GM18867 (cell line): ENCODE data around the gene LAMTOR1.

Source experiments
- ATAC-seq: cut with Tn5 transposase; IDR thresholded peaks from one replicate; pipeline ENCODE4 v1.9.1; 2021; ENCODE audit warnings: mild to moderate bottlenecking, moderate library complexity; ENCODE audit not compliant: unreplicated experiment

The LAMTOR1 gene

DNA sequence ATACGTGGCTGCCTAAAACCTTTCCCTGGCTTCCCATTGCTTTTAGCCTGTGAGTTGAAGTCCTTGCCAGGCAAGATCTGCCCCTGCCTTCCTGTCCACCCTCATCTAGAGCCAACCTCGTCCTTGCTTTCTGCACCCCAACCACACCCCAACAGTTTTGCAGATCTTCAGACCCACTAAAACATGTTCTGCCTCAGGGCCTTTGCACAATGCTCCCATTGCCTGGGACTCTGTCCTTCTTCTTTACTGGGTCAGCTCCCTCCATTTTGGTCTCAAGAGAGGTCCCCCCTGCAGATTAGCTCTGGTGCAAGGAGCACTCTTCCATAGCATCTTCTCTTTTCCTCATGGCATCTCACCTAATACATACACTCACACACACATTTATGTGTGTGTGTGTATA is 17.8 kb upstream of the LAMTOR1 start:
- ATAC-seq: no peak

DNA sequence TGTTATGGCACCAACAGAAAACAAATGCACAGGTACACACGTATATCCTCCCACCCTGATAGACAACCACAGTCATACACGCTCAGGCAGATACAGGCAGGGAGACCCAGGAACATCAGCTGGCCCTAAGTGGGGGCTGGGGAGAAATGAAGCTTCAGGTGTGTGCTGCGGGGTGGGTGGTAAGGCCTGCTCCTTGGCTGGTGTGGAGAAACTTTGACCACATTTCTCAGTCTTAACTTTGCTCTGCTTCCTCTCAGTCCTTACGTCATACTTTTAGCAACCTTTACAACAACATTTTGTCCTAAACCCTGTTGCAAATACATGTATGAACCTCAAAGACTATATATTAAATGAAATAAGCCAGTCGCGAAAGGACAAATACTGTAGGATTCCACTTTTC is 16.1 kb upstream of the LAMTOR1 start:
- no peak for ATAC-seq

DNA sequence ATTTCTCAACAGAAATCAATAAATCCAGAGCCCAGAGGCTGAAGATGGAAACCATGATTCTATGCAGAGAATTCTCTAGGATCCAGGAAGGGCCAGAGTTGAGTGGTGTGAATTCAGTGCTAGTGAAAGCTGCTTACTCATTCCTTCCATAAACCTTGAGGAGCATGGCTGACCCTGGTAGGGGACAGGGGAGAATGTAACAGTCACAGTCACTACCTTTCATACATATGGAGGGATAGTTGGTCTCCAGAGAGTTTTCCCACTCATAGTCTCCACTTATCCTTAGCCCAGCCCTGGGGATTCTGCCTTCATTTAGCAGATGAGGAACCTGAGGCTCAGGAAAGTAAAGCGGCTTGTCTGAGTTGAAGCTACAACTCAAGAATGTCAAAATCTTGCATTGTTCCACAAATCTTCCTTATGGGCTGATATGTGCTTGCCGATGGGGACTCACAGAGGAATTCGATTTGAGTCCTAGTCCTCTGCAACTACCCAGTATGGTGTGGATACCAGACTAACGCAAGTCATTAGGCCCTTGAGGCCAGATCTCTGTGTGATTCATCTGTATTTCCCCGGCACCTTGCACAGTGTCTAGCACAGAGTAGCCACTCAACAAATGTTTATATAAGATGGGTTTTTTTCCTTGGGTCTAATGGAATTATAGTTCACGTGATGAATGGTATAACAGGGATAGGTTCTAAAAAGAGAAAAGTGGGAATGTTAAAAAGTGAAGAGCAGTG is 13.1 kb upstream of the LAMTOR1 start:
- ATAC-seq: no peak

DNA sequence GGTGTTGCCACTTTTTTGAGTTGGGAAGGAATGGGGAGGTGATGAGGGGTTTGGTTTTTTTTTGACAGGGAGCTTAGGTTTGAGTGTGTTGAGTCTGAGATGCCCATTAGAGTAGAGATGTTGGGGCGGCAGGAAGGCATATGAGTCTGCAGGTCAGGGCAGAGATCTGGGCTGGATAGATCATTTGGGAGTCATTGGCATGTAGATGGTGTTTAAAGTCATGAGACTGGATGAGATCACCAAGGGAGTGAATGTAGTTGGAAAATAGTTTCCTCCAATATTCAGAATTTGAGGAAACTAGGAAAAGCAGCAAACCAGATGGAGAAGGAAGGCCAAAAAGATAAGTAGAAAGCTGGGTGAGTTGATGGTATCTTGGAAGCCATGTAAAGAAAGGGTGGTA is 11.5 kb upstream of the LAMTOR1 start:
- no peak for ATAC-seq

DNA sequence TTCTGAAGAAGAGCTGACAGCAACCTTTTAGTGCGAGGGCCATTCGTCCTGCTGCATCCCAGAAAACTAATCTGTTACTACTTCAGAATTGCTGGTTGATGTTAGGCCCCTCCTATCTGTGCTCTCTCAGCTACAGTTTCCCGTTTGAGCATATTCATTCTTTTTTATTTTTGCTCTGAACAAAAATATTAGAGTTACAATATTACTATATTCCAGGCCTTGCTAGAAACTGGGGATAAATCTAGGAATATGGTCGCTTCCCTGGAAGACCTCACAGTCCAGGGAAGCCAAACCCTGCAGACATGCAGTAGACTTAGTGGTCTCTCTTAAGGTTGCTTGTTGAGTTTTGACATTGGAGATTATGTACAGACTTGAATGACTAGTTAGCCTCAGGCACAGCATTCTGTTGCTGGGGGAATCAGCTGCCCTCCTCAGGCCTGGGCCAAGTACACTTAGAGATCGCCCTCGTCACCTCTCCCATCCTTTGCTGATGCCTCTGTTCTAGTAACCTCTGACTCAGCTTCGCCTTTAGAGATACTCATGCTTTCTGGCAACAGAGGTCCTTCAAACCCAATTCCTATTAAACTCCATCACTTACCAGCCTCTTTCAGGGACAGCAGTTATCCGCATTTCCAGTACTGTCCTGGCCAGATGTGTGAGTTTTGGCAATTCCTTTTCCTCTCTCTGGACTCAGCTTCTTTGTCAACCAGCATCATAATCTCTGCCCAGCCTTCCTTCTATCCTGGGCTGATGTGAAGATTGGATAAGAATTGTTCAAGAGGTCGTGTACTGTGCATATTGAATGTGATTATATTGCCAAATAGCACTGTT is 10.1 kb upstream of the LAMTOR1 start:
- no peak for ATAC-seq

DNA sequence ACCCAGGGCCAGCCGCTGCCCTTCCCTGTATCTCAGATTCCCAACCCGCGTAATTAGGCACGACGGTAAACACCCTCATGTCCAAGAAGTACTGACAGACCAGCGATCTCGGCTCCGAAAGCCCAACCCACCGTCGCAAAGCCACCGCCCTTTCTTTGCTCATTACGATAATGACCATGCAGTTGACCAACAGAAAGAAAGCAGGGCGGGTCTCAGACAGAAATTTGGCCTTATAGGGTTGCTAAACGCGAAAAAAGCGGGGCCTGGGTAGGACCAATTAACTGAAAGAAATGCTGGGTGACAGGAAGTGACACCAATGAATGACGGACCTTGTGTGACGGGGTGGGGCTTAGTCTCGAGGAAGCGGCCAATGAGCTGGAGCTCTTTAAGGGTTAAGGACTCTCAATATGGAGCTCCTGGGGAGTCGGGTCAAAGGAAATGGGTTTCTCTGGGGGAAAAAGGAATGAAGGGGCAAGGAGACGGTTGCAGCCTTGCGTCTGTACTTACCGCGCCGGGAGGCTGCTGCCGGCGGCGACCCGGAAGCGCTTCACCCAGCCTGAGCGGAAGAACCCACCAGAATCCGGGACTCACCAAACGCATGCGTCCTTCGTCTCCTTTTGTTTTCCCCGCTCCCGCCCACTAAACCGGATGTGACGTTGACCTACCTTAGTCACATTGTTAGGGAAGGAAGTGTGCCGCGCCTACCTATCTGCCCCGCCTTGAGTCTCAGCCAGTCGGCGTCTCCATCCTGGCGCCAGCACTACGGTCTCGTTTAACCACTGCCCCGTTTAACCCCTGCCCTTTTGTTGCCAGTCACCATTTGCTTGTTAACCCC is 9.3 kb upstream of the LAMTOR1 start, which contains the start of gene ANAPC15:
Gene ANAPC15 (minus strand): TSS at position 553 of the 835 bp plus-strand sequence. CDS start 1,419 bp downstream, outside the sequence.
- peak; percentile 83 for ATAC-seq

DNA sequence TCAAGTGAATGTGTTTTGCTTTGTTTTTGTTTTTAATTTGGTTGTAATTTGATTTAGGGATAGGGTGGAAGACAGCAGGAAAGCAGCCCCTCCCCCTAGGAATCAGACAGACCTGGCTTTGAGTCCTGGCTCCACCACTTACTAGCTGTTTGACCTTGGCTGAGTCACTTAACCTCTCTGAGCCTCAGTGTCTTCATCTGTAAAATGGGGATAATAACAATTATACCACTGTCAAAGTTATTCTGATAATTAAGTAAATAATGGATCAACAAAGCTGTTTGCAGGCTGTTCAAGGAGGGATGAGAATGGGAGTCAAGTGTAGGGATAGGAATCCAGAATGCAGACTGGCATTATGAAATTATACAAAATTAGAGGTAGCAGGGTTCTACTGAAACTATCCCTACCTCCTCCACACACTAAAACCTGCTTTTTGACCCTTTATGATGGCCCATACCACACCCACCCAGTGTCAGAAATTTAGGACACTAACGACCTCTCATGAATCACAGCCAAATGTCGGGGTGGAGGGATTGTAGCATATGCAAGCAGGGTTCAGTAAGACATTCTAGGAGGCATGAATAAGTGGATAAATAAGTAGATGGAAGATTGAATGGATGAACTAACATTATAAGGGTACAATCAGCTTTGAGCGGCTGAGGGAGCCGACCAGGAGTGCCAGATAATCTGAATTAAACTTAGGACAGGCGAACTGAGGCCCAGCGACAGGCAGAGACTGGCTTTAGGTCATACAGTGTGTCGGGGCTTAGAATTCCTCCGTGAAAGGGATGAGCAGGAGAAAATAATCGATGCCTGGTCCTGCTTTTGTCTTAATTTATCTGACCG is 8.4 kb upstream of the LAMTOR1 start:
- peak; percentile 1 for ATAC-seq

DNA sequence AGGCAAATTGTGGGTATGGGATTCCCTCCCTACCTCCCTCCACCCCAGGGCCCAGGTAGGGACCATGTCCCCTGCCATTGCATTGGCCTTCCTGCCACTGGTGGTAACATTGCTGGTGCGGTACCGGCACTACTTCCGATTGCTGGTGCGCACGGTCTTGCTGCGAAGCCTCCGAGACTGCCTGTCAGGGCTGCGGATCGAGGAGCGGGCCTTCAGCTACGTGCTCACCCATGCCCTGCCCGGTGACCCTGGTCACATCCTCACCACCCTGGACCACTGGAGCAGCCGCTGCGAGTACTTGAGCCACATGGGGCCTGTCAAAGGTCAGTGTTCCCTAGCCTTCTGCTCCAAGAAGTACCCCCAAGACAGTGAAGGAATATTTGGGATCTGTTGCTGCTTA is 2.8 kb upstream of the LAMTOR1 start, which contains the start of gene TOMT:
Gene TOMT (plus strand): TSS at position 37 of the 400 bp plus-strand sequence. CDS start 28 bp downstream, at position 65.
- no peak for ATAC-seq

DNA sequence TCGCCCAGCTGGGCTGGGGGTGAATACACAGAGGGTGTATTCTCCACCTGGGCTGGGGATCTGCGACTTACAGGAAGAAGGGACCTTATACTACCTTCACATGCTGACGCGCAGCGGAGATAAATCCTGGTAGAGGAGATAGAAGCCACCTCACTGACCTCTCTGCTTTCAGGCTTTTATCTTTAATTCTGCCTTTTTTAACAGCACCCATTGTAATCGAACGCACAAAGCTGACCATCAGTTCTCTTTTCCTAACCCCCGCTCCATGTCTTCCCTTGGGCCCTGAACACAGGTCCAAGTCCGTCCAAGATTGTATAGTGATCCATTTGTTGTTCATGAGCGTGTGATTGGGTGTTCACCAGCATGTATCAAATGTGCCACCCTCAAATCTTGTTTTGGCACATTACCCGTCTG is 664 bp upstream of the LAMTOR1 start:
- ATAC-seq: no peak

DNA sequence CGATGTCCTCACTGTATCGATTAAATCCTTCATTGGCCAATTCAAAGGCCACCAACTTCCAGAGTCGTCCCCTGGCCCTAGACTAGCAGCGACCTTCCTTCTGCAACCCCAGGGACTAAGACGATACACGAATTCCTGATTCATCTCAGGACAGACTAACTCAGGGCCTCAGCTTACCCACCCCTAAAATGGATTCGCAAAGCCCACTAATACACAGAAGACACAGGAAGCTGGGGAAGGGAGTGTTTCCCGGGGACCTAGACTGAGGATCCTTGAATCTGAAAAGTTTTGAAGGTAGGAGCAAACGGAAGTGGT is 509 bp downstream of the LAMTOR1 start:
- no peak for ATAC-seq

DNA sequence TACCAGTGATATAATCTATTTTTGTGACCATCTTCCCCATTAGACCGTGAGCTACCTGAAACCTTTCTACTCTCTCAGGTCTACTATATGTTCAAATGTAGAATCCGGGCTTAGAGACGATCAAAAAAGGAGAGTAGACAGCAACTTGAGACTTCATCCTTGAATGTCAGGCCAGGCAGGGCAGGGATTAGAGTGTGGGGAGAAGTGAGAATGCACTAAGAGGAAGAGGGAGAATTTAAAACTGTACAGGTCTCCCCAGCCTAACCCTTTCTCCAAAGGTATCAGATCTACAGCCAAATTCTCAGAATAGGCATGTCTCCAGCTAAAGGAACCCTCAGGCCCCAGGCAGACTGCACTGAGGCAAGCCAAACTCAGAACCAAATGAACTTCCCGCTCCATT is 935 bp downstream of the LAMTOR1 start:
- ATAC-seq: no peak

DNA sequence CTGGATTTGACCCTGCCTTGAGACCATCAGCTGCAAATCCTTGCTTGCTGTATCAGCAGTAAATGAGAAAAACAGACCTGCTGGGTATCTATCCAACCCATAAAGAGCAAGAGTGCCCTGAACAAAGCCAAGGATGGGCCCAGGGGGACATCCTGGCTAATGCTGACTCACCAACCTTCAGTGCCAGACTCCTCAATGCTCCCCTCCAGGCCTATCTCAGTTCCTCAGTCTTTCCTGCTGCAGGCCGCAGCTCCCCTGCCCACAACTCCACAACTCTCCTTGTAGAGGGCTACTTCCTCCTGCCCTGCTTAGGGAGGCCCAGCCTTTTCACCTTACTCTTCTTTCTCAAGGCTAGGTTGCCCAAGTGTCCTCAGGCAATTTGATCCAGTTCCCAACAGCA is 2.6 kb downstream of the LAMTOR1 start:
- no peak for ATAC-seq

DNA sequence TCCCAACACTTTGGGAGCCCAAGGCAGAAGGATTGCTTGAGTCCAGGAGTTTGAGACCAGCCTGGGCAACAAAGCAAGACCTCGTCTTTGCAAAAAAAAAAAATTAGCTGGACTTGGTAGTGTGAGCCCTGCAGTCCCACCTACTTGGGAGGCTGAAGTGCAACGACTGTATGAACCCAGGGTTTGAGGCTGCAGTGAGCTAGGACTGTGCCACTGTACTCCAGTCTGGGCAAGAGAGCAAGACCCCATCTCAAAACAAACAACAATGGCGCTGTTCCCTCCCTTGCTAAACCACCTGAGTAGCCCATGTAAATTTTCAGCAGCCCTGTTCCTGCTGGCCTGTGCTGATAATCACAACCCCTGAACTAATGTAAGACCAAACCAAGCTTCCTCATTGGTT is 3.1 kb downstream of the LAMTOR1 start:
- ATAC-seq: no peak

DNA sequence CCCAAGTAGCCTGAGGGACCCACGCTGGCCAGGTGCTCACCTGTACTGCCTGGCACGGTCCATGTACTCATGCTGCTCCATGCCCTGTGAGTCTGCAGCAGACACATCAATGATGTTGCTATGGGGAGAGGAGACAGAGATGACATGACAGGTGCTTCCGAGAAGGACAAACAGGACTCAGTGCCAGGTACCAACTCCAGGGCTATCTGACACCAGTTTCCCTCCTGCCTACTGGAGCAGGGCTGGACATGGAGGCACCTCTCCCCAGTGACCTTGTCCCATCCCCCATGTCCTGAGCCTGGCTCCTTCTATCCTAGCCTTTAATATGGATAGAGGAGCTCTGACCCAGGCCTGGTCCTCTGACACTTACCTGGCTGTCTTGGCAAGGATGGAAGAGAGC is 4.4 kb downstream of the LAMTOR1 start:
- no peak for ATAC-seq

DNA sequence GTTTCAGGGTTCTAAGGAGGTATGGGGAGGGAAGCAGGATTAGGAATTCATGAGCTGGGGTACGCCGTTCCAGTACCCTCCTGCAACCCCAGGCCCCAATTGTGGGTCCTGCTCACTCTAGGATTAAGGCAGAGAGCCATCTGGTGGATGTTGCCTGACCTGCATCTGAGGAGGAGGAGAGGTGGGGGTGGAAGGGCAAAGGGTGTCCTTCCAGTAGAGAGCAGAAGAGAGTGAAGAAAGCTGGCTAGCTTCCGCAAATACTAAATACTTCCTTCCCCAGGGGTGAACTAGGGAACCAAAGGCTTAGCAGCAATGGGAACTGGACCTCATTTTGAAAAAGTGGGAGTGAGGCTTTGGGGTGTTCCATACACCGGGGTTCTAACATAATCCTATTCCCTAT is 11.8 kb downstream of the LAMTOR1 start:
- ATAC-seq: no peak

DNA sequence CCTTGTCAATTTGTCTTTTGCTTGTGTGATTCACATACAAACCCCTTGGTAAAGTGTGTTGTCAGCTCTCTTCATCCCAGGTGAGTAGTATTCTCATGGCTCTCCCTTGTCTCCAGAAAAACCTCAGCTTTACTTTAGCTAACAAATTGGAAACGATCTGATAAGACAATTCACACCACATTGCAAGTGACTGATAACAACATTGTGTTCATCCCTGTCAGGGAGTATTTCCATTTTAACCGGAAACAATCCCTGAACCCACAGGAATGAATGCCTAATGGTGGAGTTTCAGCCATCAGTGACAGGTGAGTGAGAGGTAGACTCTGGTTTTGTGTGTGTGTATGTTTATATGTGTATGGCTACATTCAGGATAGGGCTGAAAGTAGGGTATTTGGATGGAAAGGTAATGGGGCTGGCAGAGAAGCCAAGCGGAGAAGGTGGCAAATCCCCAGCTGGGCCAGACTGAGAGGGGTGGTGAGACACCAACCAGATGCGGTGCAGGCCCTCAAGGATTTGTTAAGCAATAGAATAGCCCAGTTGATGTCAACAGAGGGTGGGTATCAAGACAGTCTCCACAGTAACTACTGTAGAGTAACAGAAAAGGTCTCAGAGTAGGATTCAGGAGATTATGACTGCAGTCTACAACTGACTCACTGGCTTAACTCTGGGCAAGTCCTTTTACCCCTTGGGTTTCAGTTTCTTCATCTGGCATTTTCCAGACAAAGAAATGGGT is 14.9 kb downstream of the LAMTOR1 start:
- ATAC-seq: no peak

DNA sequence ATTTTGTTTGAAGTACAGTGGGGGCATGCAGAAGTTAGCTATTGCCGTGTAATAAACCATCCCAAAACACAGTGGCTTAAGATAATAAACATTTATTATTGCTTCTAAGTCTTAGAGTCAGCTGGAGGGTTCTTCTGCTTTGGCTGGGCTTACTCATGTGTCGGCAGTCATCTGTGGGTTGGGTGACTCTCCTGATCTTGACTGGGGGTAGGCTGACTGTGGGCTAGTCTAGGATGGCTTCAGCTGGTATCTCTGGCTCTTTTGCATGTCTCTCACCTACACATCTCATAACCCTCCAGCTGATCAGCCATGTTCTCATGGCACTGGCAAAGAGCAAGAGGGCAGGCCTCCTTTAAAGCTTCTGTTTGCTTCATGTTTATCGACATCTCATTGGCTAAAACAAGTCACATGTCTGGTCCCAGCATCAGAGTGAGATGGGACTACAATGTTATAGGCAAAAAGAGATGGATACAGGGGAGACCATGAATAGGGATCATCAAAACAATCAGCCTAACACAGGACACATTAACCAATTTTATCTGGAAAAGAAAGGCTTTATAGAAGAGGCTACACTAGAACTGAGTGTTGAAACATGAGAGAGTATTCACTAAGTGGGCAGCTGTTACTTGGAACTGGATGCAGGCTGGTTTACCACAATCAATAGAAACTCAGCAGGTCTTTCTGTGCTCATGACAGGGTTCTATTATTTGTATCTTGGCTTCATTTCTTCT is 17.3 kb downstream of the LAMTOR1 start:
- no peak for ATAC-seq

DNA sequence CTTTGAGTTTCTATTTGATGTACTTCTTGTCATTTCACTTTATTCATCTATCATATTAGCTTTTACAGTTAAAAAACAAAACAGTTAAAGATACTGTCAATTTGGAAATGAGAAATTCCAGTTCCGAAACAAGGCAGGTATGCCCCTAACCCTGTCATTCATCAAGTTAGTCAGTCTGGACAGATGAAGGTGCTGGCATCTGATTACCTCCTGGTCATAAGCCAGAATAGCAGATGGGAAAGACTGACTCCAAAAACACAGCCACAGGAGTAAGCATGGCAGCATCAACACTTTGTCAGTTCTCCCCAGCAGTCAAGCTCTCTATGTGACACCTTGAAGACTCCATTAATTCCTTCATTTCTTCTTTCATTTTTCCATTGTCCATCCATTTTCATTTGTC is 18.1 kb downstream of the LAMTOR1 start:
- ATAC-seq: no peak

DNA sequence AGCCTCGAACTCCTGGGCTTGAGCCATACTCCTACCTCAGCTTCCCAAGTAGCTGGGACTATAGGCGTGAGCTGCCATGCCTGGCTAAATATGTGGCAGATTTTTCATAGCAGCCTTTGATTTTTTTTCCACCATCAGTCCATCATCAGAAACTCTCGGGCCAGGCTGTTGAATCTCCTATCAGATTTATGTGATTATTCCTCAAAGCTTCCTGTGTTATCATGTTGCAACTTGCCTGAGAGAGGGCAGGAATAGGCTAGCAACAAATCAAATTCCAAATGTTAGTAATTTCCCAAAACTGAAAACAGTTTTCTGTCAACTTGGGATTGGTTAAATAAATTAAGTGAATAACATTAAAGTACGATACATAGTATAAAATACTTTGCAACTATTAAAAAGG is 19.0 kb downstream of the LAMTOR1 start:
- no peak for ATAC-seq
